HCT116 (cell line): Measurements from ENCODE around the gene RCAN2. TPM values are rescaled to one million over a fixed set of nuclear protein-coding genes. Genes with fewer than 3 reads are reported as not detected.

Source experiments
- ATAC-seq: fragments of 200-7000 bp; cut with Tn5 transposase; 2 replicates; pipeline ENCODE4 v1.9.1; 2020; ENCODE audit warnings: mild to moderate bottlenecking, moderate library complexity
- BruUV-seq: library from RNA; stranded (reverse); fragments of 400-500 nt; replicated peaks from 2 replicates; lab custom pipeline; 2021; lab: Mats Ljungman, UMichigan
- CTCF ChIA-PET: fragments of 300-600 bp; sonication (Branson Sonifier 250); formaldehyde crosslinking; loops from one replicate; lab custom pipeline; 2021; ENCODE audit warnings: antibody characterized with exemption; lab: Charles Lee
- POLR2A ChIA-PET: fragments of 300-600, 350-600 bp; sonication (Branson Sonifier 250); formaldehyde crosslinking; loops from one replicate; lab custom pipeline; 2021; ENCODE audit warnings: antibody characterized with exemption; lab: Charles Lee
- RAD21 ChIA-PET, 2 experiments: fragments of 300-600 bp; sonication (Branson Sonifier 250); formaldehyde crosslinking; loops; one replicate each; lab custom pipeline; 2023; ENCODE audit warnings: low total read pairs in 2 of 2; ENCODE audit not compliant: uncharacterized antibody in 2 of 2, unreplicated experiment in 2 of 2, low non-redundant PET in 1 of 2; lab: Charles Lee
- DNase-seq: peaks from one replicate; pipeline ENCODE4 v3.0.0-alpha.2; 2010; ENCODE audit warnings: low read depth, low spot score
- H2AFZ ChIP-seq: fragments of 200-600 bp; shearing (Covaris generic), sonication (generic); 2 replicates; pipeline ENCODE4 v1.6.1; 2017; ENCODE audit warnings: low read depth, mixed run types, mixed read lengths, antibody characterized with exemption, low read length; ENCODE audit not compliant: poor library complexity, severe bottlenecking
- H3K27ac ChIP-seq: 2 replicates; pipeline ENCODE4 v1.5.1; 2012; ENCODE audit warnings: low read depth, low read length
- H3K27me3 ChIP-seq: fragments of 200-600 bp; sonication (generic); 2 replicates; pipeline ENCODE4 v1.6.1; 2016; ENCODE audit warnings: mixed run types, low read length, mixed read lengths; ENCODE audit not compliant: insufficient read depth
- H3K36me3 ChIP-seq, 2 experiments: fragments of 200-500 bp in 1 of 2; fragments of 200-600 bp in 1 of 2; sonication (Bioruptor generic) in 1 of 2; sonication (generic) in 1 of 2; 2 replicates each; pipeline versions ENCODE4 v1.5.1 to v1.6.1; 2014 to 2016; ENCODE audit warnings: low read length in 2 of 2, inconsistent platforms in 1 of 2, mixed read lengths in 1 of 2, mixed run types in 1 of 2; ENCODE audit not compliant: insufficient read depth in 2 of 2, control insufficient read depth in 1 of 2
- H3K4me1 ChIP-seq, 2 experiments: fragments of 200-600 bp in 1 of 2; sonication (generic) in 1 of 2; 2 replicates each; pipeline versions ENCODE4 v1.5.1 to v1.6.1; 2012 to 2017; ENCODE audit warnings: low read length in 2 of 2, inconsistent platforms in 1 of 2, mild to moderate bottlenecking in 1 of 2, mixed read lengths in 1 of 2, mixed run types in 1 of 2, moderate library complexity in 1 of 2; ENCODE audit not compliant: insufficient read depth in 2 of 2, control insufficient read depth in 1 of 2
- H3K4me2 ChIP-seq: fragments of 200-600 bp; sonication (generic); 2 replicates; pipeline ENCODE4 v1.6.1; 2017; ENCODE audit warnings: mixed run types, low read length, mixed read lengths
- H3K4me3 ChIP-seq, 2 experiments: fragments of 200-600 bp in 1 of 2; sonication (generic) in 1 of 2; replicated peaks in 1 of 2; 2 replicates each; pipeline ENCODE4 v1.5.1; 2011 to 2016; ENCODE audit warnings: low read length in 2 of 2, control low read depth in 1 of 2, low read depth in 1 of 2, mild to moderate bottlenecking in 1 of 2, mixed read lengths in 1 of 2, mixed run types in 1 of 2
- H3K79me2 ChIP-seq: fragments of 200-600 bp; sonication (generic); 2 replicates; pipeline ENCODE4 v1.6.1; 2017; ENCODE audit warnings: mild to moderate bottlenecking, mixed run types, low read length, moderate library complexity, mixed read lengths; ENCODE audit not compliant: insufficient read depth
- H3K9ac ChIP-seq: fragments of 200-600 bp; sonication (generic); 2 replicates; pipeline ENCODE4 v1.6.1; 2016; ENCODE audit warnings: low read length, mixed read lengths
- H3K9me2 ChIP-seq: fragments of 200-600 bp; sonication (generic), shearing (Covaris generic); 2 replicates; pipeline ENCODE4 v1.6.1; 2017; ENCODE audit warnings: mixed run types, mild to moderate bottlenecking, moderate library complexity; ENCODE audit not compliant: insufficient read depth
- H3K9me3 ChIP-seq, 2 experiments: fragments of 200-500 bp in 1 of 2; fragments of 200-600 bp in 1 of 2; sonication (Bioruptor generic) in 1 of 2; sonication (generic) in 1 of 2; 2 replicates each; pipeline ENCODE4 v1.6.1; 2014 to 2017; ENCODE audit warnings: low read length in 2 of 2, mixed read lengths in 2 of 2, inconsistent platforms in 1 of 2, low read depth in 1 of 2, mild to moderate bottlenecking in 1 of 2, mixed run types in 1 of 2, moderate library complexity in 1 of 2; ENCODE audit not compliant: control insufficient read depth in 1 of 2, insufficient read depth in 1 of 2
- H4K20me1 ChIP-seq: fragments of 200-600 bp; sonication (generic), shearing (Covaris generic); 2 replicates; pipeline ENCODE4 v1.6.1; 2017; ENCODE audit warnings: mixed run types, mild to moderate bottlenecking, moderate library complexity; ENCODE audit not compliant: insufficient read depth
- ATF3 ChIP-seq: IDR thresholded peaks from 2 replicates; pipeline ENCODE4 v1.6.1; 2012
- CEBPB ChIP-seq: IDR thresholded peaks from 2 replicates; pipeline ENCODE4 v1.6.1; 2012; ENCODE audit warnings: low read depth
- CTCF ChIP-seq, 3 experiments: fragments of 200-600 bp in 1 of 3; sonication (generic) in 1 of 3; IDR thresholded peaks in 2 of 3; conservative IDR thresholded peaks in 1 of 3; 2 replicates each; pipeline ENCODE4 v1.5.1; 2012 to 2017; ENCODE audit warnings: low read depth in 2 of 3, low read length in 2 of 3, antibody characterized with exemption in 1 of 3, borderline replicate concordance in 1 of 3, control low read depth in 1 of 3, mild to moderate bottlenecking in 1 of 3, mixed read lengths in 1 of 3, mixed run types in 1 of 3, moderate library complexity in 1 of 3; ENCODE audit not compliant: insufficient read depth in 1 of 3
- EGR1 ChIP-seq: IDR thresholded peaks from 2 replicates; pipeline ENCODE4 v1.6.1; 2012; ENCODE audit warnings: low read depth
- ELF1 ChIP-seq: IDR thresholded peaks from 2 replicates; pipeline ENCODE4 v1.6.1; 2012; ENCODE audit warnings: low read depth, borderline replicate concordance
- EZH2phosphoT487 ChIP-seq: fragments of 200-600 bp; IDR thresholded peaks from 2 replicates; pipeline ENCODE4 v1.6.1; 2018; ENCODE audit warnings: antibody characterized with exemption, borderline replicate concordance
- JUND ChIP-seq: IDR thresholded peaks from 2 replicates; pipeline ENCODE4 v1.6.1; 2012
- MAX ChIP-seq: IDR thresholded peaks from 2 replicates; pipeline ENCODE4 v1.6.1; 2012
- RAD21 ChIP-seq: IDR thresholded peaks from 2 replicates; pipeline ENCODE4 v1.6.1; 2012; ENCODE audit warnings: low read depth, mild to moderate bottlenecking
- REST ChIP-seq: IDR thresholded peaks from 2 replicates; pipeline ENCODE4 v1.6.1; 2012; ENCODE audit warnings: low read depth
- SIN3A ChIP-seq: IDR thresholded peaks from 2 replicates; pipeline ENCODE4 v1.6.1; 2012; ENCODE audit warnings: low read depth
- SP1 ChIP-seq: IDR thresholded peaks from 2 replicates; pipeline ENCODE4 v1.6.1; 2012; ENCODE audit warnings: low read depth
- SRF ChIP-seq: IDR thresholded peaks from 2 replicates; pipeline ENCODE4 v1.6.1; 2012; ENCODE audit warnings: low read depth
- TCF7L2 ChIP-seq: IDR thresholded peaks from 2 replicates; pipeline ENCODE4 v1.7.0; 2011; ENCODE audit warnings: borderline replicate concordance, inconsistent platforms; ENCODE audit not compliant: insufficient read depth, insufficient read length; ENCODE audit errors: extremely low read depth
- YY1 ChIP-seq: IDR thresholded peaks from 2 replicates; pipeline ENCODE4 v1.6.1; 2011; ENCODE audit warnings: low read length, low read depth, moderate library complexity, mild to moderate bottlenecking; ENCODE audit not compliant: insufficient replicate concordance; ENCODE audit errors: extremely low read depth
- ZBTB33 ChIP-seq: IDR thresholded peaks from 2 replicates; pipeline ENCODE4 v1.6.1; 2011; ENCODE audit warnings: mild to moderate bottlenecking, low read length, moderate library complexity; ENCODE audit not compliant: insufficient replicate concordance; ENCODE audit errors: extremely low read depth
- ZFX ChIP-seq: fragments of 450-650 bp; IDR thresholded peaks from 2 replicates; pipeline ENCODE4 v1.6.1; 2017
- ZNF274 ChIP-seq: fragments of 200-500 bp; sonication (Bioruptor generic); IDR thresholded peaks from 2 replicates; pipeline ENCODE4 v1.6.1; 2014; ENCODE audit warnings: mild to moderate bottlenecking, low read depth, low read length, inconsistent platforms
- intact Hi-C: fragments of 100-400 bp; cut with micrococcal nuclease; formaldehyde crosslinking; loops from 2 replicates; pipeline ENCODE4 v1.10.0; 2022
- total RNA-seq: library from RNA; stranded (reverse); gene quantifications from one replicate; pipeline ENCODE4 v1.2.1, GENCODE V29; 2021; ENCODE audit not compliant: unreplicated experiment

Gene RCAN2
- total RNA-seq, 1 experiment from 2014 or later, result 0.57 TPM

- H3K36me3 ChIP-seq, result no peaks in the 10 kb centered on the region
- no peak overlapping the region for H3K4me2 ChIP-seq
- no peak overlapping the region for H3K27ac ChIP-seq
- H3K4me1 ChIP-seq, result no peaks in the 10 kb centered on the region
- no peak overlapping the region for H3K4me3 ChIP-seq
- ChIA-PET RAD21 (no interaction called here), CTCF (no interaction called here), POLR2A (no interaction called here)
- no peak for DNase-seq
- intact Hi-C loops, result no loop called here
- BruUV-seq, result no TSS peak
- no peaks in the 10 kb centered on the region for H3K9me3 ChIP-seq
- no peaks in the 10 kb centered on the region for H4K20me1 ChIP-seq
- TF ChIP-seq JUND, result no peak
- TF ChIP-seq ELF1, result no peak
- no peak for TF ChIP-seq SRF
- no peak for TF ChIP-seq YY1
- no peak for TF ChIP-seq RAD21
- TF ChIP-seq MAX, result no peak
- TF ChIP-seq EZH2phosphoT487, result no peak
- no peak for TF ChIP-seq ATF3
- TF ChIP-seq ZNF274, result no peak
- no peak for TF ChIP-seq SIN3A
- no peak for TF ChIP-seq CEBPB
- no peak for TF ChIP-seq EGR1
- TF ChIP-seq ZFX, result no peak
- TF ChIP-seq ZBTB33, result no peak
- no peak for TF ChIP-seq TCF7L2
- no peak for TF ChIP-seq REST
- TF ChIP-seq CTCF (IDR thresholded peaks at IDR 0.05 in 2 of 3, conservative IDR thresholded peaks at IDR 0.05 in 1 of 3; ENCODE audit: borderline replicate concordance in 1 of 3, insufficient read depth in 1 of 3, low read depth in 2 of 3, low read length in 2 of 3), result no peak
- TF ChIP-seq SP1, result no peak
- H3K9ac ChIP-seq, result no peak overlapping the region
- no peaks in the 10 kb centered on the region for H3K9me2 ChIP-seq
- no peaks in the 10 kb centered on the region for H3K79me2 ChIP-seq
- ATAC-seq, result no peak
- no peak overlapping the region for H2AFZ ChIP-seq
- no peaks in the 10 kb centered on the region for H3K27me3 ChIP-seq
Measured at GRCh38 chr6:46368169-46368536, 123.1 kb downstream of the RCAN2 start.
